NCI-H1694 (cell line): ENCODE measurements around the gene PPP2R3B.
"Not testable (repeated sequence)": the region's sequence is repeated elsewhere in the genome, so short reads cannot be mapped to it uniquely, and the experiment has no call there.

Source experiments
- DNase-seq: peaks from one replicate; lab custom pipeline; 2025; lab: John Stamatoyannopoulos, UW

The PPP2R3B gene

DNA sequence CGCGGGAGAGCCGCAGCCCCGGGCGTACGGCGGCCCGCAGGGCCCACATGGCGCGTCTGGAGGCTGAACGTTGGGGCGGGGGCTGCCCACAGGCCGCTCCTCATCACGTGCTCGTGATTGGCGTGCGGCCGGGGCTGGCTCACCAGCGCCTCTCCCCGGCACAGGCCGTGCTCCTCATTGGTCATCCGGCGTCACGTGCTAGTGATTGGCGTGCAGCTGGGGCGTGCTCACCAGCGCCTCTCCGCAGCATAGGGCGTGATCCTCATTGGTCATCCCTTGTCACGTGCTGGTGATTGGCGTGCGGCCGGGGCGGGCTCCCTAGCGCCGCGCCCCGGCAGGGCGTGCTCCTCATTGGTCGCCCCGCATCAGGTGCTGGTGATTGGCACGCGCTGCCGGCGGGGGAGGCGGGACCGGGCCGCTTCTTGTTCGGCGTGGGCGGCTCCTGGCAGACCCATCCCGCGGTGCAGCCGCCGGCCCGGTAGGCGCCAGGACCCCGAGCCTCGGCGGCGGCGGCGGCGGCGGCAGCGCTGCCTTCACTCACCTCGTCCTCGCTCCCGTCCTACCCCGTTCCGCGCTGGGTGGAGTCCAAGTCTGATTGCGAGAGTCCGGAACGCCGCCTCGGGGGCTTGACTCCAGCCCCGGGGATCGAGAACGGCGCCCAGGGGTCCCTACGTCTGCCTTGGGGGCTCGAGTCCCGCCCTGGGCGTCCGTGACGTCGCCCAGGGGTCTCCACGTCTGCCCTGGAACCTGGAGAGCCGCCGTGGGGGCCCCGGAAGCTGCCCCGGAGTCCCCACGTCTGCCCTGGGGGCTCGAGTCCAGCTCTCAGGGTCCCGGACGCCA lies 67.7 kb downstream of the PPP2R3B start, which contains the start of gene GTPBP6:
GTPBP6 (minus strand) TSS at position 58 of the 840 bp plus-strand sequence; CDS start at position 49, 9 bp downstream.
- DNase-seq, result no peak

DNA sequence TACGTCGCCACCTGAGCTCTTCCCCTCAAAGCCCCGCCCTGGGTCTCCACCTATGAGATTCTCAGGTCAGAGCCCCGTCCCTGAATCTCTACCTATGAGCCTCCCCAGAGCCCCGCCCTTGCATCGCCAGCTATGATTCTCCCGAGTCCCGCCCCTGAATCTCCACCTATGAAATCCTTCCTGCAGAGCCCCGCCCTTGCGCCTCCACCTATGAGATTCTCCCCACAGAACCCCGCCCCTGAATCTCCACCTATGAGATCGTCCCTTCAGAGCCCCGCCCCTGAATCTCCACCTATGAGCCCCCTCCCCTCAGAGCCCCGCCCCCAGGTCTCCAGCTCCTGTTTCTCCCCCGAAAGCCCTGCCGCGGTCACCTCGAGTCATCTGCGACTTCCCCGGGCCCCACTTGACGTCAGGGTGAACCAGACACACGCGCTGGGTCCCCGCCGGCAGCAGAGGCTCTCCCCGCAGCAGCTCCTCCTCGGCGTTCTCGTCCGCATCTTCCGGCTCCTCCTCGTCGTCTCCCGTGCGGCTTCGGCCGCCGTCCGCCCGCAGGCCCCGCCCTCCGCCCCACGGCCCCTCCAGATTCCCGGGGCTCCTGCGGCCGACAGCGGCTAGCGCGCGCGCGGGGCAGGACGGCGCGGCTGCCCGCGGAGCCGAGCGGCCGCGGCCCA lies 68.5 kb downstream of the PPP2R3B start:
- no peak for DNase-seq

DNA sequence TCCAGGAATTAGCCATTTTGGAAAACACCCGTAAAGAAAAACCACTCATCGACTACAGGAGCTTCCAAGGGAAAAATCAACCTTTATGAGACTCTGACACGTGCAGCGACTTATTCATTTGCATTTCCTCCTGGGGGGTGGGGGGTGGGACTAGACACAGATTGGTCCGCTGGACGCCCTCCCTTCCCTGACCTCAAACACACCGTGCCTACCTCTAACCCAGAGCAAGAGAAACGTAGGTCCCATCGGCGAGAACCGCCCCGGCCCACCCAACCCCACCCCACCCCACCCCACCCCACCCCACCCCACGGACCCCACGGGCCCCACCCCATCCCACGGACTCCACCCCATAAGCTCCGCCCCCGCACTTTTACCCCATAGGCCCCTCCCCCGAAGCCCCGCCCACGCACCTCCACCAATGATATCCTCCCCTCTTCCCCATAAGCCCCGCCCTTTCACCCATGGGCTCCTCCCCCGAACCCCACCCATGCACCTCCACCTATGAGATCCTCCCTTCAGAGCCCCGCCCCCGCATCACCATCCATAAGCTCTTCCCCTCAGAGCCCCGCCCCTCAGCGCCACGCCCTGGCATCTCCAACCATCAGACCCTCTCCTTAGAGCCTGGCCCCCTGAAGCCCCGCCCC lies 69.2 kb downstream of the PPP2R3B start:
- DNase-seq, result no peak

DNA sequence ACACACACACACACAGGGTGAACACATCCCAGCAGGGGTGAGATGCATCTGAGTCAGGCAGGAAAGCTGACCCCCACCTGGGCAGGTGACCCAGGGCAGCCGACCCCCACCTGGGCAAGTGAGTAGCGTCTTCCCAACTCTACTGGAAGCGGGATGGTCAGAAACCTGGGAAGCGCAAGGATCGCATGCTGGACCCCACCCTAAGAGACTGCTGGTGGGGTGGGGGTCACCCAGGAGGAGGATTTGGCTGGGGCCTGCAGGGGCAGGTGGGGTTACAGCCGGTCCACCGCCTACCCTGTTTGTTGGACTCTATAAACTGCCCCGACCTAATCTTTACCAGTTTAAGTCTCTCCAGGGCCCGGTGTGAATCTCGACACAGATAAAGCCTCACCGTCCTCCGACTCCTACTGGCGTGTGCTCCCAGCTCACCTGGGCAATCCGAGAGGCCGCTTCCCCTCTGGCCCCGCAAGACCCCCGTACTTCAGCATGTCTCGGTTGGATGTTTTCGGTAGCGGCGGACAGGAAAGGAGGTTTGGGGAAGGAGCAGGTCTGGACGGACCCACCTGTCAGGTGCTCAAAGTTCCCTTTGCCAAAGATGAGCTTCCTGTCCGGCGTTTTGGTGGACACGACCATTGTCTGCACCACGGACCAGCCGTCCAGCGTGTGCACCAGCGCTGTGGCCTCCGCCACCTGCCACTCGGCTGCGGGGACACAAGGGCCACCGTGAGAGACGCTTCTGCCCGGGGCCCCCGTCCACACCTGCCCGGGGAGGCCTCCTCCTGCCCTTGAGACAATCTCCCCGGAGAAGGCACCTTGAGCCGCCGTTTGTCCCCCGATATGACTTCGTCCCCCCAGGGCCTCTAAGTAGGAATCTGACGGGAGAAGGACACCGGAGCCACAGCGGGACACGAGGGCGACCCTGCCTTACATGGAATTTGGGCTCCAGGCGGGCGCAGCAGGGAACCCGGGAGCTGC lies 70.1 kb downstream of the PPP2R3B start:
- DNase-seq, result no peak

DNA sequence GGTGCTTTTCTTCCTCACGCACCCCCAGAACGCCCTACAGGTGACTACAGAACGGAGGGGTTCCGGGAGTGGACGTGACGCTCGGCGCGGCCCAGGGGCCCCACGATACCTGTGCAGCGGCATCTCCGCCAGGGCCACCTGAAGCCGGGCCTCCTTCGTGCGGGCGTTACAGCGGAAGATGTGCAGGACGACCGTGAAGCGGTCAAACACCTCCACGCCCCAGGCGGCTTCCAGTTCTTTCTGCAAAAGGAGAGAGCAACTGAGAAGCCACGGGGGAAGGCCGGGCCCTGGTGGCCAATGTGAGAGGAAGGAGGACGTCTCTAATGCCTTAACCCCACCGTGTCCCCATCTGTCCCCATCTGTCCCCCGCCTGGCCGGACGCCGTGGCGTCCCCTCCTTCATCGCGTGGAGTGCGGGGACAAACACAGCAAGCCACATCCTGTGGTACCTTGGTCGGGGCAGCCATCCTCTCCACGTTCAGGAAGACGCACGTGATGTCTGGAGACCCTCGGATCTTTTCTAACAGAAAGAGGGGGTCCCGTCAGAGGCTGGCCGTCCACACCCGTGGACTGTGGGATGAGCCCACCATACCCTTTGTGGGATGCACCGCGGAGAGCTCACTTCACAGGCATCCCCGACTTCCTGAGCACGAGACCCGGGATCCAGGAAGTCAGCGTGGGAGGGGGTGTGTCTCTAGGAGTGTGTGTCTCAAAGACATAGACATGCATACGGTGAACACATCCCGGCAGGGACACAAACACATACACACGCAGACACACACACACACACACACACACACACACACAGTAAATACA lies 71.7 kb downstream of the PPP2R3B start:
- no peak for DNase-seq

DNA sequence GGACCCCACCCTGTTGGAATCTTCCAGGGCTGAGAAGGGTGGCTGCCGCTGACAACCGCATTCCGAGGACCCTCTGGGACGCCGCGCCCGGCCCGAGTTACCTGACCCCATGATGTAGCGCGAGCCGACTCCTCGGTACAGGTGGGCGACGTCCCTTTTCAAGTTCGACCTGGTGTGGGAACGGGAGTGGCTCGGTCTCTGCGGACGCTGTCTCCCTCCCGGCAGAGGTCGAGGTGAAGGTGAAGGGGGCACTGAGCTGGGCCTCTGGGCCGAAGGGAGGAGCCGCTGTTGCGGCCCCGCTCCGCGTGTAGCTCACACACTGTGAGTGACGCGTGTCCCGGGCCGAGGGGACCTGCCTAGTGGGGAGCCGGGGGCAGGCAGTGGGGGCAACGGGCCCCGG lies 72.7 kb downstream of the PPP2R3B start:
- DNase-seq, result no peak

DNA sequence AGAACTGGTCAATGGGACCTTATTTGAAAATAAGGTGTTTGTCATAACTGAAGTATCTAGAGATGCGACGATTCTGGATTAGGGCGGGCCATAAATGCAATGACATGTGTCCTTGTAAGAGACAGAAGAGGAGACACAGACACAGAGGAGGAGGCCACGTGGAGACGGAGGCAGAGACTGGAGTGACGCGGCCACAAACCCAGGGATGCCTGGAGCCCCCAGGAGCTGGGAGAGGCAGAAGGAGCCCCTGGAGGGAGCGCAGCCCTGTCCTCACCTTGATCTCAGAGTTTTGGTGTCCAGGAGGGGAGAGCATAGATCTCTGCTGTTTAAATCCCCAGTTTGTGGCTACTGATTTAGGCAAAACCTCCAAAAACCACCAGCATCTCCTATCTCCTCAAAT lies 73.2 kb downstream of the PPP2R3B start:
- DNase-seq, result no peak

DNA sequence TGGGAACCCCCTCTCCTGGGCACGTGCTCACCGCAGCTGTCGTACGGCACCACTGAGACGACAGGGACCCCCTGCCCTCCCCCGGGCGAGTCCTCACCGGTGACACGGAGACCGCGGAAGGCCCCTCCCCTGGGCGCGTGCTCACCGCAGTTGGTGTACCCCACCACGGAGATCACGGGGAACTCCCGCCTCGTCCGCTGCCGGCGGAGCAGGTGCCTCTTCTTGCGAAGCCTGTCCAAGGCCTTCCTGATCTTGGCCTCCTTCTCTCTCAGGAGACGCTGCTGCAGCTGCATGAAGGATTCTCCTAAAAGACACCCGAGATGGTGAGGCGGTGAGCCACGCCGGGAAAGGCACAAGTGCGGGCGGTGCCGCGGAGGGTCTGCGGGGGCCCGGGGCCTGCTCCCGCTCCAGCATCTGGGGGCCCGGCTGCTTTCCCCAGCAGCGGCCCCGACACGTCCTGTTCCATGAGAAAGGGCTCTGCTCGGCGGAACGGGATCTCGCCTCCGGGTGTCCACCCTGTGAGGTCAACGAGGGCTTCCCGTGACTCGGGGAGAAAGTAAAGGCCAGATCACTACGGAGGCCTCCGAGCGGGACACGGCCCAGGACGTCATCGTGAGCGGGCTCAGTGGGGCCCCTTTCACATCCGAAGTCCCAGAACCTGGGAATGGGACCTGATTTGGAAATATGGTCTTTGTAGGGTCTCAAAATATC lies 73.9 kb downstream of the PPP2R3B start:
- DNase-seq, result no peak

DNA sequence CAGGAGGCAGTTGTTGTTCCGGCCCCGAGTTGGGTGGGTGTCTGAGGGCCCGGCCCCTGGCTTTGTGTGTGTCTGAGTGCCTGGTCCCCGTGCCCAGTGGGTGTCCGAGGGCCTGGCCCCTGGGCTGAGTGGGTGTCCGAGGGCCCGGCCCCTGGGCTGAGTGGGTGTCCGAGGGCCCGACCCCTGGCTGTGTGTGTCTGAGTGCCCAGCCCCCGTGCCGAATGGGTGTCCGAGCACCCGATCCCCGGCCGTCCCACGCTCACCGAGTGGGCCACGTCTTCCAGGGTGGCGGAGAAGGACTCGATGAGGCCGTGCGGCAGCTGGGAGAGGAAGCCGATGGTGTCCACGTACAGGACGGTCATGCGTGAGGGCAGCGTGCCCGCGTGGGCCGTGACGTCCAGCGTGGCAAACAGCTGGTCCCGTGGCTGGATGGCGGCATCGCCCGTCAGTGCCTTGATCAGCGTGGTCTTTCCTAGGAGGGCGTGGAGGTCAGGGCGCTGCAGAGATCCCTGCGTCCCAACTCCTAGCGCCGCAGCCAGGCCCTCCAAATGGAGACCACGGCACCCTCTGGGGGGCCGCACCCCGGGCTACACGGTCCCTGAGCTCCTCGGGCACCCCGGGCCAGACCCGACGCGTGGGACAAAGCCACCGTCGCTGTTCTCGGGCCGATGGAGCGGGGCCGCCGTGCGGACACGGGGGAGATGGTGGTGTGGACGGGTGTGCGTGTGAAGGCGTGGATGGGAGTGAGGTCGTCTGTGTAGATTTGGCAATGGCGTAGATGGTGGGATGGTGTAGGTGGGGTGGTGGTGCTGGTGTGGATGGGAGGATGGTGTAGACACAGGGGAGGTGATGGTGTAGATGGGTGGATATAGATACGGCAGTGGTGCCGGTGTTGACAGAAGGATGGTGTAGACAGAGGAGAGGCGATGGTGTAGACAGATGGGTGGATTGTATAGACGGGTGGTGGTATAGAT lies 75.3 kb downstream of the PPP2R3B start:
- no peak for DNase-seq

DNA sequence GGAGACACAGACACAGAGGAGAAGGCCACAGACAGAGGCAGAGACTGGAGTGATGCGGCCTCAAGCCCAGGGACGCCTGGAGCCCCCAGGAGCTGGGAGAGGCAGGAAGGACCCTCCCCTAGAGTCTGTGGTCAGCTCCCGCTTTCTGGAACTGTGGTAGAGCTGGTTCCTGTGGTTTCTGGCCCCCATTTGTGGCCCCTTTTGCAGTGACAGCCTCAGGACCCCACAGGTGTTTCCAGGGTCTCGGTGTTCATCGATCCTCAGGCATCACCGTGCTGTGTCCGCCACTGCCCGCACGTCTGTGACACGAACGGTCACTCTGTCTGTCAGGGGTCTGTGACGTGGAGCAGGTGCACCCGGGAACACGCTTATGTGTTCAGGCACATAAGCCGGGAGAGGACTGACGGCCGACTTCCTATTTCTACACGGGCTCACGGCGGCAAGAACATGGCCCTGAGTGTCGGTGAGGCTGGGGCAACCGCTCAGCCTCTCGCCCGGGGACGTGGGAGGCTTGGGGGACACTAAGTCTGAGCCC lies 76.0 kb downstream of the PPP2R3B start:
- DNase-seq, result no peak

DNA sequence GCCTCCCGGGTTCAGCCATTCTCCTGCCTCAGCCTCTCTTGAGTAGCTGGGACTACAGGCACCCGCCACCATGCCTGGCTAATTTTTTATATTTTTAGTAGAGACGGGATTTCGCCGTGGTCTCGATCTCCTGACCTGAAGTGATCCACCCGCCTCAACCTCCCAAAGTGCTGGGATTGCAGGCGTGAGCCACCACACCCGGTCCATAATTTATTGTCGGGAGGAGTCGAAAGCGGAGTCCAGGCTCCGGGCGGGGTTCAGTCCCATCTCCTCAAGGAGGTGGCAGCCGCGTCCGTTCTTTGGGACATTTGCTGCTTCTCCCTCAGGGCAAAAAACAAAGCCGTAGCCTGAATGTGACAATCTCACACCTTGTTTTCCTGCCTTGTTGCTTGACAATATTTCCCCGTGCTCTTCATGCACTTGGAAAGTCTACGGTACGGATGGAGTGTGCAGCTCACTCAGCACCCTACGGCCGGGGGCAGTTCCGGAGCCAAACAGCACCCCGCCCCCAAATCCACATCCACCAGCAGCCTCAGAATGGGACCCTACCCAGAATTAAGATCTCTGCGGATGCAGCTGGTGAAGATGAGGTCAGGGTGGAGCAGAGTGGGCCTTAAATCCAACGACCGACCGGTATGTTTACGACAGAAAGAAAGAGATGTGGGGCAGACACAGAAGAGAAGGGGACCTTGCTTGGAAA lies 77.7 kb downstream of the PPP2R3B start:
- no peak for DNase-seq

DNA sequence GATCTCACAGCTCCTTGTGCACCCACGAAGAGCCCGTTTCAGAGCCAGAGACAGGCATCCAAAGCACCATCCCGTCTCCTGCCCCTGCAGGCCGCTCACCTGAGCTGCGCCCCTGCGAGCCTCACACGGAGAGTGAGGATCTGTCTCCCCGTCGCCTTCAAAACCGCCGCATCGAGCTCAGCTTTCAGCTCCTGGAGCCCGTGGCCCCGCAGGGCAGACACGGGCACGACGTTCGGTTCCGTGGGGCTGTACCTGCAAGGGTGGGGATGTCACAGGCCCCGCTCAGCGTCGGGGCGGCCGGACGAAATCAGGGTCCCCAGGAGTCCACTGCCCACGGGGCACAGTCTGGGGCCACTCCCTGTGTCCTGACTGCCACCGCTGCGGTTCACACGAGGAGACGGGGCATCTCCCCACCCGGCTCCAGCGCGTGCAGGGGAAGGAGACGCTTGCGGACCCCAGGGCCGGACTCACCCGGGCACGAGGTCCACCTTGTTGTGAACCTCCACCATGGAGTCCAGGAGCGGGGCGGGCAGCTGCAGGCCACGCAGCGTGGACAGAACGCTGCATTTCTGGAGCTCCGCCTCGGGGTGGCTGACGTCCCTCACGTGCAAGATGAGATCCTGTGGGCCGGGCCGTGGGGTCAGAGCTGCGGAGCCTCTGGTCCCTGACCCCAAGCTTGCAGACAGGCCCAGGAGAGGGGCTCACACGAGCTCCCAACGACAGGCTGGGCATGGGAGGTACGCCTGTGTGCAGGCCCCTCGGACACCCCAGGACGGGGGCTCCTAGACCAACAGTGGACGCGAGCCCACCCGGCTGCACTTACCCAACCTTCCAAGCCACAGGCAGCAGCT lies 79.2 kb downstream of the PPP2R3B start:
- DNase-seq, result no peak

DNA sequence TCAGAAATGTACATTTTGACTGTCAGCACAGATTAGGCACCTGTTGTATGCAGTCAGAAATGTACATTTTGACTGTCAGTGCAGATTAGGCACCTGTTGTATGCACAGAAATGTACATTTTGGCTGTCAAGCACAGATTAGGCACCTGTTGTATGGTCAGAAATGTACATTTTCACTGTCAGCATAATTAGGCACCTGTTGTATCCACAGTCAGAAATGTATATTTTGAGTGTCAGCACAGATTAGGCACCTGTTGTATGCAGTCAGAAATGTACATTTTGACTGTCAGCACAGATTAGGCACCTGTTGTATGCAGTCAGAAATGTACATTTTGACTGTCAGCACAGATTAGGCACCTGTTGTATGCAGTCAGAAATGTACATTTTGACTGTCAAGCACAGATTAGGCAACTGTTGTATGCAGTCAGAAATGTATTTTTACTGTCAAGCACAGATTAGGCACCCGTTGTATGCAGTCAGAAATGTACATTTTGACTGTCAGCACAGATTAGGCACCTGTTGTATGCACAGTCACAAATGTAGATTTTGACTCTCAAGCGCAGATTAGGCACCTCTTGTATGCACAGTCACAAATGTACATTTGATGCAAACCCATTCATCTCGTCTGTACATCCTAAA lies 80.0 kb downstream of the PPP2R3B start:
- DNase-seq, result not testable (repeated sequence)

DNA sequence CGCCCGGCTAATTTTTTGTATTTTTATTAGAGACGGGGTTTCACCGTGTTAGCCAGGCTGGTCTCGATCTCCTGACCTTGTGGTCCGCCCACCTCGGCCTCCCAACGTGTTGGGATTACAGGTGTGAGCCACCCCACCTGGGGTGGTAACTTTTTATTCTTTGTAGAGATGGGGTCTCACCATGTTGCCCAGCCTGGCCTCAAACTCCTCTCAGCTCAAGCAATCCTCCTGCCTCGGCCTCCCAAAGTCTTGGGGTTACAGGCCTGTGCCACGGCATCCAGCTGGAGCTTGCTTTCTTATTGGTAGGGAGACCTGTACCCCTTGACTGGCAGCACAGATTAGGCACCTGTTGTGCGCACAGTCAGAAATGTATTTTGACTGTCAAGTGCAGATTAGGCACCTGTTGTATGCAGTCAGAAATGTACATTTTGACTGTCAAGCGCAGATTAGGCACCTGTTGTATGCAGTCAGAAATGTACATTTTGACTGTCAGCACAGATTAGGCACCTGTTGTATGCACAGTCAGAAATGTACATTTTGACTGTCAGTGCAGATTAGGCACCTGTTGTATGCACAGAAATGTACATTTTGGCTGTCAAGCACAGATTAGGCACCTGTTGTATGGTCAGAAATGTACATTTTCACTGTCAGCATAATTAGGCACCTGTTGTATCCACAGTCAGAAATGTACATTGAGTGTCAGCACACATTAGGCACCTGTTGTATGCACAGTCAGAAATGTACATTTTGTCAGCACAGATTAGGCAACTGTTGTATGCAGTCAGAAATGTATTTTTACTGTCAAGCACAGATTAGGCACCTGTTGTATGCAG lies 80.7 kb downstream of the PPP2R3B start:
- not testable (repeated sequence) for DNase-seq

DNA sequence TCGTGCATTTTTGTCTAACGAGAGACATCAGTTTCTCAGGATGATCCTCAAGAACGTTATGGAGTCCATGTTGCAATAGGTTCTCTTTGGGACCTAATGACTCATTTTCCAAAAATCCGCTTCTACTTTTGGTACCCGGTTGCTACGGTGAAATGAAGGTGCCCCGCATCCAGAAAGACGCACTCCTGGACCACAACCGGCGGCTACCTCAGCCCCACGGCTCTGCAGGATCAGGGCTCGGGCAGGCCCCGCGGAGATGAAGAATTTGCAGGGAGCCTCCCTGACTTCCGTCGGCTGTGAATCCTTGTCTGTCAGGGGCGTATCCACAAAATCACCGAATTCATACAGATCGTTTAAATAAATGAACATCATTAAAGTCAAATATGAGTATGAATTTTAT lies 83.7 kb downstream of the PPP2R3B start:
- no peak for DNase-seq

DNA sequence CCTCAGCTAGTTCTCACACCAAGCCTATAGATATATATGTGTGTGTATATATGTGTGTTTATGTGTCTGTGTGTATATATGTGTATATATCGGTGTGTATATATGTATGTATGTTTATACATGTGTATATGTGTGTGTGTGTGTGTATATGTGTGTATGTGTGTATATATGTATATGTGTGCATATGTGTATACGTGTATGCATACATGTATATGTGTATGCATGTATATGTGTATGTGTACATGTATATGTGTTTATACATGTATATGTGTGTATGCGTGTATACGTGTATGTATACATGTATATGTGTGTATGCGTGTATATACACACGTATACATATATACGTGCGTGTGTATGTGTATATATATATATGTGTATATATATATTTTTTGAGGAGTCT lies 86.4 kb downstream of the PPP2R3B start:
- DNase-seq, result no peak
